Spleen (tissue), 11 donors: ENCODE data around the gene MGST2. TPM values are rescaled to one million over a fixed set of nuclear protein-coding genes. Genes with fewer than 3 reads are reported as not detected.

Source experiments
- DNase-seq: peaks from one replicate; pipeline ENCODE4 v3.0.0-alpha.2; 2020
- H3K27ac ChIP-seq, 8 donors: fragments of 200-600 bp; sonication (generic) in 7 of 8; 1 replicate in 4 of 8; 2 replicates in 4 of 8; pipeline versions ENCODE4 v1.5.0 to v1.8.0; 2016 to 2021; ENCODE audit warnings: inconsistent platforms in 4 of 8, mild to moderate bottlenecking in 4 of 8, moderate library complexity in 1 of 8
- H3K27me3 ChIP-seq, 7 donors: fragments of 200-600 bp; sonication (generic) in 6 of 7; replicated peaks in 1 of 7; 1 replicate in 4 of 7; 2 replicates in 3 of 7; pipeline versions ENCODE4 v1.5.0 to v1.8.0; 2016 to 2021; ENCODE audit warnings: inconsistent platforms in 3 of 7, mild to moderate bottlenecking in 1 of 7
- H3K36me3 ChIP-seq, 6 donors: fragments of 200-600 bp; sonication (generic) in 5 of 6; 1 replicate in 4 of 6; 2 replicates in 2 of 6; pipeline versions ENCODE4 v1.5.0 to v1.8.0; 2016 to 2021; ENCODE audit warnings: inconsistent platforms in 2 of 6
- H3K4me1 ChIP-seq, 6 donors: fragments of 200-600 bp; sonication (generic) in 5 of 6; 1 replicate in 3 of 6; 2 replicates in 3 of 6; pipeline versions ENCODE4 v1.5.0 to v1.8.0; 2016 to 2021; ENCODE audit warnings: inconsistent platforms in 3 of 6
- H3K4me3 ChIP-seq, 8 donors: fragments of 200-600 bp; sonication (generic) in 7 of 8; 1 replicate in 4 of 8; 2 replicates in 4 of 8; pipeline versions ENCODE4 v1.5.0 to v1.8.0; 2016 to 2021; ENCODE audit warnings: inconsistent platforms in 4 of 8, mild to moderate bottlenecking in 4 of 8, moderate library complexity in 2 of 8
- H3K9me3 ChIP-seq, 8 donors: fragments of 200-600 bp; sonication (generic) in 7 of 8; 1 replicate in 4 of 8; 2 replicates in 4 of 8; pipeline versions ENCODE4 v1.5.0 to v1.8.0; 2016 to 2021; ENCODE audit warnings: inconsistent platforms in 4 of 8
- POLR2A ChIP-seq, 3 donors: fragments of 450-650 bp; IDR thresholded peaks; one replicate each; pipeline ENCODE4 v1.5.1; 2017; ENCODE audit warnings: antibody characterized with exemption in 3 of 3, mild to moderate bottlenecking in 1 of 3
- POLR2AphosphoS5 ChIP-seq, 3 donors: sonication (generic); formaldehyde crosslinking; IDR thresholded peaks; one replicate each; pipeline ENCODE4 v1.5.1; 2017; ENCODE audit warnings: antibody characterized with exemption in 3 of 3
- WGBS, 5 donors: extraction: QIAGEN DNeasy Blood & Tissue Kit in 3 of 5; methylation state at CpG; one replicate each; pipeline versions ENCODE4 v1.1.5 to v1.1.7; 2013 to 2018; 5-methylcytosine and 5-hydroxymethylcytosine counted together
- intact Hi-C: fragments of 100-400 bp; cut with DNase I; formaldehyde crosslinking; loops from one replicate; pipeline ENCODE4 v1.15.0; 2023; ENCODE audit warnings: low total_unique reads
- polyA plus RNA-seq, 3 donors: library from polyadenylated mRNA; stranded (reverse); fragments of 200-250 nt; gene quantifications; one replicate each; pipeline ENCODE4 v1.2.1, GENCODE V29; 2013
- total RNA-seq, 7 donors: library from RNA; depleted of rRNA in 3 of 7; stranded (reverse); fragments of >200 nt in 3 of 7; fragmentation: NEBNext Ultra II Directional in 4 of 7; extraction: Animal tissue kit (Norgen Biotek cat#: 25700) in 4 of 7; gene quantifications; one replicate each; pipeline versions ENCODE4 v1.1.0 to v1.2.1, GENCODE V29; 2016 to 2021
- TF ChIP-seq, protein P1 (sequence below), 11 experiments: fragments of 200-600 bp in 7 of 11; fragments of 450-650 bp in 4 of 11; sonication (generic) in 4 of 11; IDR thresholded peaks in 8 of 11; conservative IDR thresholded peaks in 3 of 11; 1 replicate in 7 of 11; 2 replicates in 4 of 11; pipeline versions ENCODE4 v1.4.0 to v1.8.0; 2016 to 2021; ENCODE audit warnings: antibody characterized with exemption in 11 of 11, inconsistent platforms in 4 of 11, mild to moderate bottlenecking in 1 of 11
- donor health status: healthy with polysubstance abuse.
- donor health status: DM: no; HTN: no; CAD: no; lungs with moderate emphysema.
- donor health status: DM: no; HTN: no; CAD: no.
- donor health status: Bipolar disorder and iron deficiency.
- donor health status: healthy.
- donor health status: DM: no; HTN: no; CAD: no.
- donor health status: DM: yes; HTN: yes; CAD: no.

MGST2 gene
- total and polyA plus RNA-seq, 10 donors, result 26.9 to 114 (median 59.6) TPM

DNA sequence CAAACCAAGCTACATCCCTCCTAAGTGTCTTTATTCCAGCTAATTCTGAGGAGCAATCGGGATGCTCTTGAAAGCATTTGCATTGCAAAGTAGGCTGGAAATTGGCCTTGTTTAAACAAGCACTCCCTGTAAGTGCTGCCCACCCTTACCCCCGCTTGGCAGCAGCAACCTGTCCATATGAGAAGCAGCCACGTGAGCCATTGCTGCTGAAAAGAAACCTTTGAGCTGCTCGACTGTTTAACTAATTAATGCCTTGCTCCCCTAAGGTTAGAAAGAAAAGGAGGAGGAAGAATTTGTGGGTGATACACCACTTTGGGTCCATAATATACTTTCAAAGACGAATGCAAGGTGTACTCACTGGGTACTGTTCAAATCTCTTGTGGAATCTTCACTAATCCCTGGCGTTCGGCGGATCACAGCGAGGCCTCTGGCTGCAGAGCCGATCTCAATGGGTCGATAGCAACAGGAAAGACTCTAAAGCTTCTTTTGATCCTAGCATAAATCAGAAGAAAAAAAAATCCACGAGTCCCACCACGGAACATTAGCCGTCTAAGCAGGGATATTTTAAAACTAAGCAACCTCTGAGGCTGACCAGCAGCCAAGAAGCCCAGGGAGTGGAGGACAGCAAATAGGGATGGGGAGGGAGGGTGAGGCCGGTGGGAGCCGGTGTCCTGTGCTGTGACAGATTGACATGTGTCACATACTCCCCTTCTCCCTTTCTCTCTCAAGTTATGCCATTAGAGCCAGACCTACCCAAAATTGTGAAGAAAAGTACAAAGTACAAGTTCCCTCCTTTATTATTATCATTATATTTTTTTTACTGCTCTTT, 37.2 kb upstream of the MGST2 start:
- H3K4me3 ChIP-seq, result no peak overlapping the region
- intact Hi-C loops, result no loop called here
- H3K36me3 ChIP-seq, result no peaks in the 10 kb centered on the region
- no peaks in the 10 kb centered on the region for H3K27me3 ChIP-seq
- no peaks in the 10 kb centered on the region for H3K4me1 ChIP-seq
- DNase-seq, result no peak
- TF ChIP-seq, protein P1, sequence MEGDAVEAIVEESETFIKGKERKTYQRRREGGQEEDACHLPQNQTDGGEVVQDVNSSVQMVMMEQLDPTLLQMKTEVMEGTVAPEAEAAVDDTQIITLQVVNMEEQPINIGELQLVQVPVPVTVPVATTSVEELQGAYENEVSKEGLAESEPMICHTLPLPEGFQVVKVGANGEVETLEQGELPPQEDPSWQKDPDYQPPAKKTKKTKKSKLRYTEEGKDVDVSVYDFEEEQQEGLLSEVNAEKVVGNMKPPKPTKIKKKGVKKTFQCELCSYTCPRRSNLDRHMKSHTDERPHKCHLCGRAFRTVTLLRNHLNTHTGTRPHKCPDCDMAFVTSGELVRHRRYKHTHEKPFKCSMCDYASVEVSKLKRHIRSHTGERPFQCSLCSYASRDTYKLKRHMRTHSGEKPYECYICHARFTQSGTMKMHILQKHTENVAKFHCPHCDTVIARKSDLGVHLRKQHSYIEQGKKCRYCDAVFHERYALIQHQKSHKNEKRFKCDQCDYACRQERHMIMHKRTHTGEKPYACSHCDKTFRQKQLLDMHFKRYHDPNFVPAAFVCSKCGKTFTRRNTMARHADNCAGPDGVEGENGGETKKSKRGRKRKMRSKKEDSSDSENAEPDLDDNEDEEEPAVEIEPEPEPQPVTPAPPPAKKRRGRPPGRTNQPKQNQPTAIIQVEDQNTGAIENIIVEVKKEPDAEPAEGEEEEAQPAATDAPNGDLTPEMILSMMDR (IDR thresholded peaks at IDR 0.05 in 8 of 11, conservative IDR thresholded peaks at IDR 0.05 in 3 of 11), result no peak
- TF ChIP-seq POLR2AphosphoS5 (IDR thresholded peaks at IDR 0.05) (no peak), POLR2A (IDR thresholded peaks at IDR 0.05) (no peak)
- 80 to 89% (median 87%) methylated on average over 16 of the region's 16 CpGs for WGBS, 5 donors
- no peak overlapping the region for H3K27ac ChIP-seq
- no peaks in the 10 kb centered on the region for H3K9me3 ChIP-seq

DNA sequence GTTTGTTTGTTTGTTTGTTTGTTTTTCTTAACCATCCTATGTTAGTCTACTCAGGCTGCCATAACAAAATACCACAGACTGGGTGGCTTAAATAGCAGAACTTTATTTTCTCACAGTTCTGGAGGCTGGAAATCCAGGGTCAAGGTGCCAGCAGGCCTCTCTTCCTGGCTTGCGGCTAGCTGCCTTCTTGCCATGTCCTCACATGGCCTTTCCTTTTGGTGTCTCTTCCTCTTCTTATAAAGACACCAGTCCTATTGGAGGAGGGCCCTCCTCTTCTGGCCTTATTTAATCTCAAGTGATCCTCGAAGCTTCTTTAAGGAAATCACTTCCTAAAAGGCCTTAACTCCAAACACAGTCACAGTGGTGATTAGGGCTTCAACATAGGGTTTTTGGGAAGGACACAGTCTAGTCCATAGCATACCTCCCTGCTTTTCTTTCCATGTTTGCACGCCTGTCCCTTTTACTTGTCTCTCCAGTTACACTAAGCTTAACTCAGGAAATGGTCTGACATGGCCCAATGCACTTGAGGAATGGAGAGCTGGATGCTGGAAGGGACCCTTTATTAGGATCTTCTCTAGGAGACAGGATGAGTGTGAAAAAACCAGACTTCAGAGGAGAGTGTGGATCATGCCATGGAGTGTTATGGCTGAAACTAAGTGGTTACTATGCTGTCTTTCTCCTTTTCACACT, 36.0 kb upstream of the MGST2 start:
- no peak overlapping the region for H3K4me3 ChIP-seq
- no peaks in the 10 kb centered on the region for H3K4me1 ChIP-seq
- no peaks in the 10 kb centered on the region for H3K9me3 ChIP-seq
- no peak overlapping the region for H3K27ac ChIP-seq
- H3K27me3 ChIP-seq, result peaks cover 0 to 4% (median 0%) of the 10 kb centered on the region in 7 donors
- TF ChIP-seq, protein P1 (IDR thresholded peaks at IDR 0.05 in 8 of 11, conservative IDR thresholded peaks at IDR 0.05 in 3 of 11), result no peak
- TF ChIP-seq POLR2A (IDR thresholded peaks at IDR 0.05) (no peak), POLR2AphosphoS5 (IDR thresholded peaks at IDR 0.05) (no peak)
- no peaks in the 10 kb centered on the region for H3K36me3 ChIP-seq
- intact Hi-C loops, result no loop called here
- WGBS, 5 donors, result 62 to 76% (median 68%) methylated on average over 3 of the region's 3 CpGs
- DNase-seq, result no peak

DNA sequence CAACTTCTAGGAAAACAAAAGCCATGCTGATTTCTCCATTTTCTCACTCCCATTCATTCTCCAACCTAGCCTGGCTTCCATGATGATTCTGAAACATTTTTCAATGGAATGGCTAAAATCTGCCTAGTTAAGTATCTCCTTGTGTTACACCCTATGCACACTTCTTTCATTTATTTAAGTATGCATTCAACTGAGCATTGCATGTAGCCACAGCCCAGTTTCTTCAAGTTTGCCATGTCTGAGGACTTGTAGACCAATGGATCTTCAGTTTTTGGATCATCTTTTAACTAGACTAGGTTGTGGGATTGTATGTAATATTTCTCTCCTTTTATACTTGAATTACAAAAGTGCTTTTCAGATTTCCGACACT, 35.5 kb upstream of the MGST2 start:
- peaks cover 0 to 4% (median 0%) of the 10 kb centered on the region in 7 donors for H3K27me3 ChIP-seq
- no peak for DNase-seq
- WGBS, 5 donors, result 94 to 100% (median 98%) methylated on average over 1 of the region's 1 CpG
- H3K4me1 ChIP-seq, result no peaks in the 10 kb centered on the region
- no peaks in the 10 kb centered on the region for H3K36me3 ChIP-seq
- H3K9me3 ChIP-seq, result no peaks in the 10 kb centered on the region
- intact Hi-C loops, result no loop called here
- no peak overlapping the region for H3K27ac ChIP-seq
- TF ChIP-seq POLR2A (IDR thresholded peaks at IDR 0.05), result no peak
- TF ChIP-seq POLR2AphosphoS5 (IDR thresholded peaks at IDR 0.05), result no peak
- TF ChIP-seq, protein P1 (IDR thresholded peaks at IDR 0.05 in 8 of 11, conservative IDR thresholded peaks at IDR 0.05 in 3 of 11), result no peak
- no peak overlapping the region for H3K4me3 ChIP-seq

DNA sequence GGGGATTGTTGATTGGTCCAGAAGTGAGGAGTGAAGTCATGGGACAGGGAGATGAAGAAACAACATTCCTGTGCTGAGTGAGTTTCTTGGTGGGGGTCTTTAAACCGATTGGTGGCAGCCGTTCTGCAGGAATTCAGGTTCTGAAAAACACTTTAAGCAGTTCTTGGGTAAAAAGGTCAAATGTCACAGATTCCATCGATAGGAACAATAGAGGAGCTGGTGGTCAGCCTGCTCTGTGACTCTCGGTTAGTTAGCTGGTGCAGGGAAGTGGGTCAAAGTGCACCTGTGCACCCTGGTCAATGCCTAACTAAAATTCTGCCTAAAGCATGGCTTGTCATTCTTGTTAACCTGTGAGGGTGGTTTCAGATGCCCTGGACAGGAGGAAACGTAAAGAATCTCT, 34.6 kb upstream of the MGST2 start:
- Histone ChIP-seq H3K27ac (no peak overlapping the region), H3K9me3 (no peaks in the 10 kb centered on the region), H3K4me1 (no peaks in the 10 kb centered on the region), H3K4me3 (no peak overlapping the region), H3K36me3 (no peaks in the 10 kb centered on the region), H3K27me3 (peaks cover 0 to 4% (median 0%) of the 10 kb centered on the region in 7 donors)
- TF ChIP-seq, protein P1 (IDR thresholded peaks at IDR 0.05 in 8 of 11, conservative IDR thresholded peaks at IDR 0.05 in 3 of 11), result no peak
- TF ChIP-seq POLR2A (IDR thresholded peaks at IDR 0.05), result no peak
- no peak for TF ChIP-seq POLR2AphosphoS5 (IDR thresholded peaks at IDR 0.05)
- WGBS, 5 donors, result 68 to 79% (median 71%) methylated on average over 5 of the region's 5 CpGs
- intact Hi-C loops, result no loop called here
- DNase-seq, result no peak
